OCI-LY7 (cell line): ENCODE data around the gene AGTRAP. TPM values are rescaled to one million over a fixed set of nuclear protein-coding genes. Genes with fewer than 3 reads are reported as not detected.

ENCODE experiments used
- BruUV-seq: library from RNA; stranded (reverse); fragments of 400-500 nt; replicated peaks from 2 replicates; lab custom pipeline; 2021; lab: Mats Ljungman, UMichigan
- CTCF ChIA-PET: fragments of 300-600 bp; sonication (Branson Sonifier 250); formaldehyde crosslinking; loops from one replicate; lab custom pipeline; 2022; ENCODE audit warnings: antibody characterized with exemption; ENCODE audit not compliant: unreplicated experiment; lab: Charles Lee
- POLR2A ChIA-PET: fragments of 300-600 bp; sonication (Branson Sonifier 250); formaldehyde crosslinking; loops from one replicate; lab custom pipeline; 2022; ENCODE audit warnings: antibody characterized with exemption; lab: Charles Lee
- DNase-seq: peaks from one replicate; pipeline ENCODE4 v3.0.0-alpha.2; 2015; ENCODE audit warnings: low spot score
- H2AFZ ChIP-seq: fragments of 200-600 bp; sonication (generic), shearing (Covaris generic); 2 replicates; pipeline ENCODE4 v1.6.1; 2014; ENCODE audit warnings: mild to moderate bottlenecking, antibody characterized with exemption, low read length, moderate library complexity
- H3K27ac ChIP-seq: fragments of 200-600 bp; sonication (generic); 2 replicates; pipeline ENCODE4 v1.5.1; 2014; ENCODE audit warnings: mixed run types, low read depth, mild to moderate bottlenecking, moderate library complexity, low read length, inconsistent platforms; ENCODE audit not compliant: poor library complexity, severe bottlenecking
- H3K36me3 ChIP-seq: fragments of 200-600 bp; sonication (generic); 2 replicates; pipeline ENCODE4 v1.6.1; 2014; ENCODE audit warnings: mild to moderate bottlenecking, antibody characterized with exemption, low read length, moderate library complexity, mixed read lengths; ENCODE audit not compliant: insufficient read depth
- H3K4me1 ChIP-seq: fragments of 200-600 bp; sonication (generic); 2 replicates; pipeline ENCODE4 v1.5.1; 2014; ENCODE audit warnings: mild to moderate bottlenecking, low read length; ENCODE audit not compliant: insufficient read depth, poor library complexity, severe bottlenecking
- H3K4me2 ChIP-seq: fragments of 200-600 bp; sonication (generic); 2 replicates; pipeline ENCODE4 v1.6.1; 2014; ENCODE audit warnings: mild to moderate bottlenecking, low read length
- H3K4me3 ChIP-seq: fragments of 200-600 bp; sonication (generic); 2 replicates; pipeline ENCODE4 v1.5.1; 2014; ENCODE audit warnings: mild to moderate bottlenecking, low read depth, low read length; ENCODE audit not compliant: poor library complexity, severe bottlenecking
- H3K79me2 ChIP-seq: fragments of 200-600 bp; sonication (generic); 2 replicates; pipeline ENCODE4 v1.6.1; 2016; ENCODE audit warnings: low read depth, mild to moderate bottlenecking, low read length, moderate library complexity, mixed read lengths; ENCODE audit not compliant: insufficient read depth
- H3K9me2 ChIP-seq: fragments of 200-600 bp; sonication (generic); 2 replicates; pipeline ENCODE4 v1.6.1; 2016; ENCODE audit warnings: mild to moderate bottlenecking, low read length, mixed read lengths; ENCODE audit not compliant: insufficient read depth
- H3K9me3 ChIP-seq: fragments of 200-600 bp; sonication (generic); 2 replicates; pipeline ENCODE4 v1.6.1; 2014; ENCODE audit warnings: mild to moderate bottlenecking, mixed run types, low read length, mixed read lengths
- H4K20me1 ChIP-seq: fragments of 200-600 bp; sonication (generic); 2 replicates; pipeline ENCODE4 v1.6.1; 2014; ENCODE audit warnings: mild to moderate bottlenecking, antibody characterized with exemption, low read length, moderate library complexity, mixed read lengths; ENCODE audit not compliant: insufficient read depth
- EZH2phosphoT487 ChIP-seq: fragments of 200-600 bp; sonication (generic); IDR thresholded peaks from 2 replicates; pipeline ENCODE4 v1.6.1; 2018; ENCODE audit warnings: low read depth, borderline replicate concordance, mild to moderate bottlenecking, mixed run types, antibody characterized with exemption, low read length, moderate library complexity, mixed read lengths
- intact Hi-C: fragments of 100-400 bp; cut with micrococcal nuclease; formaldehyde crosslinking; loops from one replicate; pipeline ENCODE4 v1.10.0; 2022; ENCODE audit not compliant: unreplicated experiment
- total RNA-seq, 2 experiments: library from RNA; depleted of rRNA in 1 of 2; stranded (reverse); fragments of >200 nt in 1 of 2; shearing (Covaris generic) in 1 of 2; gene quantifications; 2 replicates each; pipeline ENCODE4 v1.2.3, GENCODE V29; 2014 to 2022
- TF ChIP-seq, protein P1 (sequence below): fragments of 200-600 bp; sonication (generic); conservative IDR thresholded peaks from 2 replicates; pipeline ENCODE4 v1.5.1; 2014; ENCODE audit warnings: mild to moderate bottlenecking, antibody characterized with exemption, low read length, moderate library complexity, mixed read lengths

The AGTRAP gene
- total RNA-seq, 2 experiments from 2014 or later = 36.1 to 40.0 TPM

DNA sequence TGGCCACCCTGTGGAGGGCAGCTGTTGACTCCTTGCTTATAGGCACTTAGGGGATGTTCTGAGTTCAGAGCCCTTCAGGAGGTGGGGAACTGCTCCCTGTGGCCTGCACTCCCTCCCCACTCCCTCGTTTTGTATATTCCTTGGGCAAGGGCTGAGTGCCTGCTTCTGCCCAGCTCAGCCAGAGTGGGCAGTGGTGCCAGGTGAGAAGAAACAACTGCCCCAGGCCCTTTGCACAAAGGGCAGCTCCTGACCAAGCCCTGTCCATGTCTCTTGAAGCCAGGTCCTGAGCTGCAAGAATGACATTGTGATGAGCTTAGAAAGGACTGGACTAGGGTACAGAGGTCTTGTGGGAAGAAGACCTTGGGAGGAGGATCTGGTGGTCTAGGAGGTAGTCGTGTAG is 2.2 kb downstream of the AGTRAP start:
- intact Hi-C loops = loop anchor here (10.0 kb wide), 1 partner anchor 247 kb away; the partner anchor contains the start of gene MFN2
- Histone ChIP-seq H3K36me3 (no peaks in the 10 kb centered on the region), H3K27ac (no peak overlapping the region), H2AFZ (no peak overlapping the region), H3K9me3 (no peaks in the 10 kb centered on the region), H4K20me1 (no peaks in the 10 kb centered on the region), H3K4me1 (peaks cover 17% of the 10 kb centered on the region), H3K79me2 (no peaks in the 10 kb centered on the region; the same call in 1 of the 2 replicates), H3K4me3 (no peak overlapping the region), H3K9me2 (no peaks in the 10 kb centered on the region), H3K4me2 (peak overlapping the region; percentile 8; the same call in 1 of the 2 replicates)
- no peak for TF ChIP-seq EZH2phosphoT487
- TF ChIP-seq, protein P1, sequence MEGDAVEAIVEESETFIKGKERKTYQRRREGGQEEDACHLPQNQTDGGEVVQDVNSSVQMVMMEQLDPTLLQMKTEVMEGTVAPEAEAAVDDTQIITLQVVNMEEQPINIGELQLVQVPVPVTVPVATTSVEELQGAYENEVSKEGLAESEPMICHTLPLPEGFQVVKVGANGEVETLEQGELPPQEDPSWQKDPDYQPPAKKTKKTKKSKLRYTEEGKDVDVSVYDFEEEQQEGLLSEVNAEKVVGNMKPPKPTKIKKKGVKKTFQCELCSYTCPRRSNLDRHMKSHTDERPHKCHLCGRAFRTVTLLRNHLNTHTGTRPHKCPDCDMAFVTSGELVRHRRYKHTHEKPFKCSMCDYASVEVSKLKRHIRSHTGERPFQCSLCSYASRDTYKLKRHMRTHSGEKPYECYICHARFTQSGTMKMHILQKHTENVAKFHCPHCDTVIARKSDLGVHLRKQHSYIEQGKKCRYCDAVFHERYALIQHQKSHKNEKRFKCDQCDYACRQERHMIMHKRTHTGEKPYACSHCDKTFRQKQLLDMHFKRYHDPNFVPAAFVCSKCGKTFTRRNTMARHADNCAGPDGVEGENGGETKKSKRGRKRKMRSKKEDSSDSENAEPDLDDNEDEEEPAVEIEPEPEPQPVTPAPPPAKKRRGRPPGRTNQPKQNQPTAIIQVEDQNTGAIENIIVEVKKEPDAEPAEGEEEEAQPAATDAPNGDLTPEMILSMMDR = no peak
- no peak for DNase-seq
- no TSS peak for BruUV-seq
- CTCF ChIA-PET = no interaction called here
- POLR2A ChIA-PET = interaction anchor here (0.5 to 1.1 kb wide), 4 partner anchors 15 to 1296 kb away, joined by 3 to 4 read pairs (median 3); no protein-coding TSS in a partner anchor

DNA sequence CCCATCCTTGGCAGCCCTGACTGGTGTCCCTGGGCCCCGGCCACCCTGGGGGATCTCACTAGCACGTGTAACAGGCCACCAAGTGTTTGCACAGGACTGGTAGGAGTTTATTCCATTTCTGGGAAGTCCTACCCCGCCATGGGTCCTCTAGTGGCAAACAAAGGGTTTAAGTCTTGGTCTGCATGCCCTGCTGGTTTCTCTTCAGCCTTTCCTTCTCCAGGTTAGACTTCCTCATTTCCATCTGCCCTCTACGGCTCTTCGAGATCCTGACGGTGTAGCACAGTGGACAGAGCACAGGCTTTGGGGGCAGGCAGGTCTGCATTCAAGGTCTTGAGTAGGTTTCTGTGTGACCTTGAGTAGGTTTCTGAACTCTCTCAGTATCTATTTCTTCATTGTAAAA is 2.8 kb downstream of the AGTRAP start:
- no TSS peak for BruUV-seq
- CTCF ChIA-PET = no interaction called here
- H3K4me1 ChIP-seq = peaks cover 17% of the 10 kb centered on the region

More for the DNA sequence above, 2.8 kb downstream of the AGTRAP start:
- no peak overlapping the region for H3K4me3 ChIP-seq
- no peak for TF ChIP-seq EZH2phosphoT487
- TF ChIP-seq, protein P1 = no peak
- no peaks in the 10 kb centered on the region for H4K20me1 ChIP-seq
- no peaks in the 10 kb centered on the region for H3K36me3 ChIP-seq
- no peaks in the 10 kb centered on the region for H3K9me3 ChIP-seq
- DNase-seq = no peak
- H3K27ac ChIP-seq = no peak overlapping the region
- no peak overlapping the region for H3K4me2 ChIP-seq
- POLR2A ChIA-PET = interaction anchor here (0.5 kb wide), 1 partner anchor 1296 kb away, joined by 3 read pairs; no protein-coding TSS in a partner anchor
- H3K79me2 ChIP-seq = no peaks in the 10 kb centered on the region; the same call in 1 of the 2 replicates
- no peaks in the 10 kb centered on the region for H3K9me2 ChIP-seq
- intact Hi-C loops = loop anchor here (10.0 kb wide), 1 partner anchor 246 kb away; the partner anchor contains the start of gene MFN2
- no peak overlapping the region for H2AFZ ChIP-seq
